Right lobe of liver (tissue), 6 donors: ENCODE data around the gene THPO. TPM values are rescaled to one million over a fixed set of nuclear protein-coding genes. Genes with fewer than 3 reads are reported as not detected.

ENCODE experiments used
- ATAC-seq, 4 donors: fragments of 200-7000 bp; cut with Tn5 transposase; one replicate each; pipeline ENCODE4 v1.9.1; 2020; ENCODE audit warnings: mild to moderate bottlenecking in 4 of 4, moderate library complexity in 4 of 4
- DNase-seq, 3 donors: peaks; one replicate each; pipeline ENCODE4 v3.0.0-alpha.2; 2020
- H3K27ac ChIP-seq, 3 donors: fragments of 200-600 bp; one replicate each; pipeline ENCODE4 v1.8.0; 2022
- H3K27me3 ChIP-seq, 2 donors: fragments of 200-600 bp; one replicate each; pipeline ENCODE4 v1.8.0; 2022
- H3K36me3 ChIP-seq, 4 donors: fragments of 200-600 bp; sonication (generic) in 1 of 4; one replicate each; pipeline versions ENCODE4 v1.5.1 to v1.8.0; 2017 to 2022; ENCODE audit warnings: control low read depth in 1 of 4
- H3K4me1 ChIP-seq, 4 donors: fragments of 200-600 bp; sonication (generic) in 1 of 4; one replicate each; pipeline versions ENCODE4 v1.5.1 to v1.8.0; 2017 to 2022; ENCODE audit warnings: control low read depth in 1 of 4
- H3K4me3 ChIP-seq, 3 donors: fragments of 200-600 bp; one replicate each; pipeline ENCODE4 v1.8.0; 2022
- H3K9me3 ChIP-seq, 4 donors: fragments of 200-600 bp; sonication (generic) in 1 of 4; one replicate each; pipeline versions ENCODE4 v1.5.1 to v1.8.0; 2017 to 2022; ENCODE audit warnings: control low read depth in 1 of 4
- POLR2A ChIP-seq: fragments of 450-650 bp; IDR thresholded peaks from one replicate; pipeline ENCODE4 v1.6.1; 2017; ENCODE audit warnings: antibody characterized with exemption, mild to moderate bottlenecking
- WGBS: methylation state at CpG from one replicate; pipeline ENCODE4 v1.1.6; 2018; ENCODE audit warnings: low coverage, low lambda C conversion rate; ENCODE audit not compliant: insufficient coverage; ENCODE audit errors: missing lambda C conversion rate; 5-methylcytosine and 5-hydroxymethylcytosine counted together
- intact Hi-C, 2 donors: fragments of 100-400 bp; cut with DNase I; formaldehyde crosslinking; loops; one replicate each; pipeline versions ENCODE4 v1.11.2 to v1.14.1; 2022
- total RNA-seq, 6 experiments: library from RNA; depleted of rRNA in 2 of 6; stranded (reverse); fragments of >200 nt in 2 of 6; fragmentation: NEBNext Ultra II Directional in 3 of 6; extraction: Animal tissue kit (Norgen Biotek cat#: 25700) in 3 of 6; gene quantifications; one replicate each; pipeline versions ENCODE4 v1.1.0 to v1.2.4, GENCODE V29; 2016 to 2023
- TF ChIP-seq, protein P1 (sequence below), 4 donors: fragments of 200-600 bp in 3 of 4; fragments of 450-650 bp in 1 of 4; IDR thresholded peaks; one replicate each; pipeline versions ENCODE4 v1.5.1 to v1.8.0; 2016 to 2022; ENCODE audit warnings: antibody characterized with exemption in 4 of 4, mild to moderate bottlenecking in 2 of 4
- donor health status: DM: no; HTN: yes; CAD: no.
- donor health status: DM: no; HTN: no; CAD: no.
- donor health status: DM: no; HTN: no; CAD: no.
- donor health status: DM: no; HTN: yes; CAD: no.
- donor health status: DM: no; HTN: yes; CAD: no.

Gene THPO
- total RNA-seq, 6 experiments from 2014 or later, result 8.2 to 12.1 (median 10.5) TPM

DNA sequence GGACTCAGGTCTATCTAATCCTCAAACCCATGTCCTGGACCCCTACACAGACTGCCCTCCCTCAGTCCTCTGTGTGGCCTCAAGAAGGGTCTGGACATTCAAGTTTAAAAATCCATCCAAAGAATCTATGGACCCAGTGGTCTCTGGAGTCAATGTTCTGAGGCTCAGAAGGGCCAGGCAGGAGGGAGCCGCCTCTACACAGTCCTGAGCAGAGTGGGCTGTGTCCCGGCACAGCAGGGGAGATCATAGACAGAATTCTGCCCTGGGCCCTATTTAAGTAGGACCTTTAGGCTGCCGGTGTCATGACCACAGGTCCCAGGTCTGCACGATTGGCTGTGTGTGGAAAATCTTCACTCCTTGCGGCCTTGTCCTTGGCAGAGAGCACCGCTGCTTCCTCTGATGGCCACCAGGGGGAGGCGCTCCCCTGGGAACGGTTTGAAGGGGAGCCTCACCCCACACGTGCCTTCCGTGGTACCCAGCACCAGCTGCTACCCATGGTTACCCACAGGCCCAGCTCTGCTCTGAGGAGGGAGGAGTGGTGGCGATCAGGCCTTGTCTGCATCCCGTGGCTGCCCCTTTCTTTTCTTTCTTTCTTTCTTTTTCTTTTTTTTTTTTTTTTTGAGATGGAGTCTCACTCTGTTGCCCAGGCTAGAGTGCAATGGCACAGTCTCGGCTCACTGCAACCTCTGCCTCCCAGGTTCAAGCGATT, 39.8 kb upstream of the THPO start:
- ATAC-seq, result peak; percentile 90 to 96 (median 94)
- H3K27ac ChIP-seq, result no peak overlapping the region
- 17% methylated on average over 7 of the region's 14 CpGs for WGBS
- no peaks in the 10 kb centered on the region for H3K36me3 ChIP-seq
- H3K4me3 ChIP-seq, result no peak overlapping the region
- H3K27me3 ChIP-seq, result no peaks in the 10 kb centered on the region
- intact Hi-C loops, result no loop called here
- TF ChIP-seq POLR2A, result no peak
- TF ChIP-seq, protein P1, sequence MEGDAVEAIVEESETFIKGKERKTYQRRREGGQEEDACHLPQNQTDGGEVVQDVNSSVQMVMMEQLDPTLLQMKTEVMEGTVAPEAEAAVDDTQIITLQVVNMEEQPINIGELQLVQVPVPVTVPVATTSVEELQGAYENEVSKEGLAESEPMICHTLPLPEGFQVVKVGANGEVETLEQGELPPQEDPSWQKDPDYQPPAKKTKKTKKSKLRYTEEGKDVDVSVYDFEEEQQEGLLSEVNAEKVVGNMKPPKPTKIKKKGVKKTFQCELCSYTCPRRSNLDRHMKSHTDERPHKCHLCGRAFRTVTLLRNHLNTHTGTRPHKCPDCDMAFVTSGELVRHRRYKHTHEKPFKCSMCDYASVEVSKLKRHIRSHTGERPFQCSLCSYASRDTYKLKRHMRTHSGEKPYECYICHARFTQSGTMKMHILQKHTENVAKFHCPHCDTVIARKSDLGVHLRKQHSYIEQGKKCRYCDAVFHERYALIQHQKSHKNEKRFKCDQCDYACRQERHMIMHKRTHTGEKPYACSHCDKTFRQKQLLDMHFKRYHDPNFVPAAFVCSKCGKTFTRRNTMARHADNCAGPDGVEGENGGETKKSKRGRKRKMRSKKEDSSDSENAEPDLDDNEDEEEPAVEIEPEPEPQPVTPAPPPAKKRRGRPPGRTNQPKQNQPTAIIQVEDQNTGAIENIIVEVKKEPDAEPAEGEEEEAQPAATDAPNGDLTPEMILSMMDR (IDR thresholded peaks at IDR 0.05), result peak; percentile 77 to 85 (median 77)
- DNase-seq, result peak; percentile 66 to 73 (median 67)
- H3K9me3 ChIP-seq, result no peaks in the 10 kb centered on the region
- peaks cover 0 to 5% (median 2%) of the 10 kb centered on the region in 4 donors for H3K4me1 ChIP-seq

DNA sequence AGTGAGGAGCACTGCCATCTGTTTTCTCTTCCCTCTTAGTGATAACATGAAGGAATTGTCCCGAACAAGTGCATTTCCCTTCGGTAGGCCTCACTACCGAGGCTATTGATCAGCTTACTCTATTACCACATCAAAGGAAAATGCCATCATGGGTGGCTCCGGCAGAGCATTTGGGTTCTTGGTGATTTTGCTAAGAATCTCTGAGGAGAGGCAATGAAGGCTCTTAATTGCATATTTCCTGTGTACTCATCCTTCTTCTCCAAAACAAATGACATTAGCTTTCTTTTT, 37.1 kb upstream of the THPO start:
- intact Hi-C loops, result no loop called here
- no peak overlapping the region for H3K4me3 ChIP-seq
- H3K27ac ChIP-seq, result no peak overlapping the region
- no peaks in the 10 kb centered on the region for H3K36me3 ChIP-seq
- DNase-seq, result no peak
- TF ChIP-seq, protein P1 (IDR thresholded peaks at IDR 0.05), result no peak
- TF ChIP-seq POLR2A, result no peak
- no peaks in the 10 kb centered on the region for H3K27me3 ChIP-seq
- ATAC-seq, result no peak
- 88% methylated on average over 1 of the region's 4 CpGs for WGBS
- H3K9me3 ChIP-seq, result no peaks in the 10 kb centered on the region
- peaks cover 0 to 5% (median 2%) of the 10 kb centered on the region in 4 donors for H3K4me1 ChIP-seq

DNA sequence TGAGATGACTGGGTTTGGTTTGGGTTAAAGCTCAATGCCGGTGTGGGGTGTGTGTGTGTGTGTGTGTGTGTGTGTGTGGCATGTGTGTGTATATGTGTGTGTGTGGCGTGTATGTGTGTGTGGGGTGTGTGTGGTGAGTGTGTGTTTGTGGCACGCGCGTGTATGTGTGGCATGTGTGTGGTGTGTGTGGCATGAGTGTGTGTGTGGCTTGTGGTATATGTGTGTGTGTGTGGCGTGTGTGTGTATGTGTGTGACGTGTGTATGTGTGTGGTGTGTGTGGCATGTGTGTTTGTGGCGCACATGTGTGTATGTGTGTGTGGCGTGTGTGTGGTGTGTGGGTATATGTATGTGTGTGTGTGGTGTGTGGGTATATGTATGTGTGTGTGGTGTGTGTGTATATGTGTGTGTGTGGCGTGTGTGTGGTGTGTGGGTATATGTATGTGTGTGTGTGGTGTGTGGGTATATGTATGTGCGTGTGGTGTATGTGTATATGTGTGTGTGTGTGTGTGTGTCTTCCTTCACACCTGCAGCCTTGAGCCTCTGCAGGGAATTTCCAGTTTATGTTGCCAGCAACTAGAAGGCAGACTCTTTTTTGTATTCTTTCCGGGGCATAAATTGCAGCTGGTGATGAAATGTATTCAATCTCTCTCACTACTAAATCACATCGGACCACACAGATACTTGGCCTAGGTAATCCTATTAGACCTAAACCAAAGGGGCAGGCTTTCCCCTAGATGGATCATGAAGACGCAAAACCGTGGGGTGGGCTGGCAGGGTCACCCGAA, 36.6 kb upstream of the THPO start:
- intact Hi-C loops, result no loop called here

DNA sequence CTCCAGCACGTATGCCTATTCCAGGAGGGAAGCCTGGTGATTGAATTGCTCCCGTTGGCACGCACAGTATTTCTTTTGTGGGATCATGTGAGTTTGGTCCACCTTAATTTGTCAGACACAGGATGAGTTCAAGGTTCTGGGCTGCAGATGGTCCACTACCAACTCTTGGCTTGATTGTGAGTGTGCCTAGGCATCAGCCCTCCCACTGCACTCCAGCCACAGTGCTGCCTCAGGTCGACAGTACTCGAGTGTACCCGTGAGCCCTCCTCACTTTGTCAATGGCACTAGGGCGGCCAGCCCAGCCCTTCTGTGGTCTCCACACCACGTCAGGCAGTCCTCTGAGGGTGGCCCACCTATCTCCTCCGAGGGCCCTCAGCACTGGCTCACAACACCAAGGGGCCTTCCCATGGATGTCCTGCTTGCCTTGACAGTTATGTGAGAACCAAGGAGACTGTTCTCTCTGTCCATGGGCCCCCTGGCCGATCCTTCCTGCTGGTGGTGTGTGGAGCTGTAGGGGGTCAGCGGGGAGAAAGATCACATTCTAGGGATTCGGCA, 32.0 kb upstream of the THPO start:
- H3K36me3 ChIP-seq, result no peaks in the 10 kb centered on the region
- TF ChIP-seq, protein P1 (IDR thresholded peaks at IDR 0.05), result no peak
- no peak for TF ChIP-seq POLR2A
- intact Hi-C loops, result no loop called here
- ATAC-seq (no peak), DNase-seq (no peak)
- no peaks in the 10 kb centered on the region for H3K4me1 ChIP-seq
- H3K9me3 ChIP-seq, result no peaks in the 10 kb centered on the region
- 69% methylated on average over 2 of the region's 12 CpGs for WGBS
- no peak overlapping the region for H3K27ac ChIP-seq
- H3K4me3 ChIP-seq, result no peak overlapping the region
- no peaks in the 10 kb centered on the region for H3K27me3 ChIP-seq

More for the DNA sequence above, 36.6 kb upstream of the THPO start:
- Histone ChIP-seq H3K27me3 (no peaks in the 10 kb centered on the region), H3K27ac (no peak overlapping the region), H3K4me1 (peaks cover 0 to 5% (median 2%) of the 10 kb centered on the region in 4 donors), H3K4me3 (no peak overlapping the region), H3K36me3 (no peaks in the 10 kb centered on the region), H3K9me3 (no peaks in the 10 kb centered on the region)
- whole genome bisulfite sequencing, result 88% methylated on average over 8 of the region's 16 CpGs
- peak in 1 of 3 donors; percentile 24 for DNase-seq
- no peak for ATAC-seq
- no peak for TF ChIP-seq POLR2A
- TF ChIP-seq, protein P1 (IDR thresholded peaks at IDR 0.05), result no peak
